Central memory CD8-positive, alpha-beta T cell (primary cell): Measurements from ENCODE around the gene IGSF21.

Experiments used
- ATAC-seq: fragments of 150-1000 bp; cut with Tn5 transposase; replicated peaks from 2 replicates; pipeline ENCODE4 v1.10.0; 2022; ENCODE audit warnings: mild to moderate bottlenecking, moderate FRiP score, moderate number of reproducible peaks; ENCODE audit not compliant: poor library complexity, severe bottlenecking; ENCODE audit errors: extremely low read depth
- DNase-seq, 2 donors: peaks; one replicate each; pipeline ENCODE4 v3.0.0; 2021; ENCODE audit warnings: low spot score in 2 of 2
- H3K27ac Mint-ChIP-seq: one replicate; pipeline ENCODE4 v1.8.0; 2022; ENCODE audit warnings: low read depth, mild to moderate bottlenecking, moderate library complexity, mixed read lengths
- H3K27me3 Mint-ChIP-seq: one replicate; pipeline ENCODE4 v1.8.0; 2022; ENCODE audit warnings: mixed read lengths
- H3K36me3 Mint-ChIP-seq: one replicate; pipeline ENCODE4 v1.8.0; 2022; ENCODE audit warnings: mild to moderate bottlenecking, moderate library complexity, mixed read lengths; ENCODE audit not compliant: insufficient read depth
- H3K4me1 Mint-ChIP-seq: one replicate; pipeline ENCODE4 v1.8.0; 2022; ENCODE audit warnings: mixed read lengths
- H3K4me3 Mint-ChIP-seq: one replicate; pipeline ENCODE4 v1.8.0; 2022; ENCODE audit warnings: mild to moderate bottlenecking, moderate library complexity, mixed read lengths
- H3K9me3 Mint-ChIP-seq: one replicate; pipeline ENCODE4 v1.8.0; 2022; ENCODE audit warnings: mixed read lengths

The IGSF21 gene

GRCh38 chr1:18315449-18315848, 207.9 kb downstream of the IGSF21 start:
- ATAC-seq (no peak), DNase-seq (no peak)
- Mint-ChIP-seq H3K9me3 (peaks cover 11% of the 10 kb centered on the region), H3K4me3 (no peak overlapping the region), H3K27ac (no peak overlapping the region), H3K4me1 (no peaks in the 10 kb centered on the region), H3K27me3 (peaks cover 33% of the 10 kb centered on the region), H3K36me3 (no peaks in the 10 kb centered on the region)

- Mint-ChIP-seq H3K9me3 (peaks cover 10% of the 10 kb centered on the region), H3K27me3 (peaks cover 20% of the 10 kb centered on the region), H3K4me3 (no peak overlapping the region), H3K27ac (no peak overlapping the region), H3K4me1 (no peaks in the 10 kb centered on the region), H3K36me3 (no peaks in the 10 kb centered on the region)
- DNase-seq (no peak), ATAC-seq (no peak)
These were observed 209.2 kb downstream of the IGSF21 start for GRCh38 chr1:18316764-18317163.

GRCh38 chr1:18319099-18319498, 211.5 kb downstream of the IGSF21 start:
- H3K4me3 Mint-ChIP-seq, result no peak overlapping the region
- peaks cover 28% of the 10 kb centered on the region for H3K27me3 Mint-ChIP-seq
- no peaks in the 10 kb centered on the region for H3K4me1 Mint-ChIP-seq
- ATAC-seq, result no peak
- H3K36me3 Mint-ChIP-seq, result no peaks in the 10 kb centered on the region
- no peak overlapping the region for H3K27ac Mint-ChIP-seq
- DNase-seq, result no peak
- H3K9me3 Mint-ChIP-seq, result peaks cover 6% of the 10 kb centered on the region

- no peak for DNase-seq
- Mint-ChIP-seq H3K4me3 (no peak overlapping the region), H3K27me3 (peaks cover 37% of the 10 kb centered on the region), H3K36me3 (no peaks in the 10 kb centered on the region), H3K9me3 (peaks cover 6% of the 10 kb centered on the region), H3K27ac (no peak overlapping the region), H3K4me1 (no peaks in the 10 kb centered on the region)
- no peak for ATAC-seq
These were observed 212.5 kb downstream of the IGSF21 start for GRCh38 chr1:18320051-18320450.

- DNase-seq (no peak), ATAC-seq (no peak)
These were observed 214.9 kb downstream of the IGSF21 start for GRCh38 chr1:18322368-18323032.

GRCh38 chr1:18323259-18323658, 215.7 kb downstream of the IGSF21 start:
- H3K9me3 Mint-ChIP-seq, result peaks cover 6% of the 10 kb centered on the region
- no peaks in the 10 kb centered on the region for H3K4me1 Mint-ChIP-seq
- peaks cover 45% of the 10 kb centered on the region for H3K27me3 Mint-ChIP-seq
- H3K27ac Mint-ChIP-seq, result no peak overlapping the region
- DNase-seq (no peak), ATAC-seq (no peak)
- no peaks in the 10 kb centered on the region for H3K36me3 Mint-ChIP-seq
- no peak overlapping the region for H3K4me3 Mint-ChIP-seq

More at GRCh38 chr1:18322368-18323032, 214.9 kb downstream of the IGSF21 start:
- H3K27me3 Mint-ChIP-seq, result peaks cover 47% of the 10 kb centered on the region
- H3K27ac Mint-ChIP-seq, result no peak overlapping the region
- no peaks in the 10 kb centered on the region for H3K4me1 Mint-ChIP-seq
- H3K4me3 Mint-ChIP-seq, result no peak overlapping the region
- peaks cover 6% of the 10 kb centered on the region for H3K9me3 Mint-ChIP-seq
- no peaks in the 10 kb centered on the region for H3K36me3 Mint-ChIP-seq

- ATAC-seq (no peak), DNase-seq (no peak)
- peaks cover 35% of the 10 kb centered on the region for H3K27me3 Mint-ChIP-seq
- no peak overlapping the region for H3K27ac Mint-ChIP-seq
- no peaks in the 10 kb centered on the region for H3K9me3 Mint-ChIP-seq
- no peaks in the 10 kb centered on the region for H3K36me3 Mint-ChIP-seq
- no peaks in the 10 kb centered on the region for H3K4me1 Mint-ChIP-seq
- no peak overlapping the region for H3K4me3 Mint-ChIP-seq
These were observed 216.6 kb downstream of the IGSF21 start for GRCh38 chr1:18324246-18324645.

GRCh38 chr1:18325136-18325535, 217.5 kb downstream of the IGSF21 start:
- Mint-ChIP-seq H3K27me3 (peaks cover 39% of the 10 kb centered on the region), H3K4me3 (no peak overlapping the region), H3K27ac (no peak overlapping the region), H3K36me3 (no peaks in the 10 kb centered on the region), H3K4me1 (no peaks in the 10 kb centered on the region), H3K9me3 (no peaks in the 10 kb centered on the region)
- DNase-seq (no peak), ATAC-seq (no peak)

- Mint-ChIP-seq H3K36me3 (no peaks in the 10 kb centered on the region), H3K4me3 (no peak overlapping the region), H3K9me3 (no peaks in the 10 kb centered on the region), H3K27ac (no peak overlapping the region), H3K4me1 (no peaks in the 10 kb centered on the region), H3K27me3 (peaks cover 46% of the 10 kb centered on the region)
- DNase-seq, result no peak
- ATAC-seq, result no peak
These were observed 218.8 kb downstream of the IGSF21 start for GRCh38 chr1:18326211-18326897.

GRCh38 chr1:18327650-18328049, 220.1 kb downstream of the IGSF21 start:
- Mint-ChIP-seq H3K4me3 (no peak overlapping the region), H3K9me3 (no peaks in the 10 kb centered on the region), H3K27me3 (peaks cover 54% of the 10 kb centered on the region), H3K27ac (no peak overlapping the region), H3K4me1 (no peaks in the 10 kb centered on the region), H3K36me3 (no peaks in the 10 kb centered on the region)
- ATAC-seq (no peak), DNase-seq (no peak)

GRCh38 chr1:18328803-18329202, 221.2 kb downstream of the IGSF21 start:
- DNase-seq, result no peak
- no peaks in the 10 kb centered on the region for H3K36me3 Mint-ChIP-seq
- H3K27ac Mint-ChIP-seq, result no peak overlapping the region
- H3K27me3 Mint-ChIP-seq, result peaks cover 48% of the 10 kb centered on the region
- H3K4me3 Mint-ChIP-seq, result no peak overlapping the region
- ATAC-seq, result no peak
- no peaks in the 10 kb centered on the region for H3K4me1 Mint-ChIP-seq
- H3K9me3 Mint-ChIP-seq, result no peaks in the 10 kb centered on the region

- H3K4me3 Mint-ChIP-seq, result no peak overlapping the region
- peaks cover 41% of the 10 kb centered on the region for H3K27me3 Mint-ChIP-seq
- ATAC-seq, result no peak
- no peaks in the 10 kb centered on the region for H3K9me3 Mint-ChIP-seq
- no peak for DNase-seq
- H3K27ac Mint-ChIP-seq, result no peak overlapping the region
- no peaks in the 10 kb centered on the region for H3K36me3 Mint-ChIP-seq
- no peaks in the 10 kb centered on the region for H3K4me1 Mint-ChIP-seq
These were observed 222.1 kb downstream of the IGSF21 start for GRCh38 chr1:18329469-18330253.

- no peak for ATAC-seq
- no peak for DNase-seq
- Mint-ChIP-seq H3K9me3 (no peaks in the 10 kb centered on the region), H3K4me3 (no peak overlapping the region), H3K4me1 (no peaks in the 10 kb centered on the region), H3K36me3 (no peaks in the 10 kb centered on the region), H3K27ac (no peak overlapping the region), H3K27me3 (peaks cover 41% of the 10 kb centered on the region)
These were observed 225.0 kb downstream of the IGSF21 start for GRCh38 chr1:18332576-18332975.
